ENCODE measurements around the gene CCDC33.

The CCDC33 gene

DNA sequence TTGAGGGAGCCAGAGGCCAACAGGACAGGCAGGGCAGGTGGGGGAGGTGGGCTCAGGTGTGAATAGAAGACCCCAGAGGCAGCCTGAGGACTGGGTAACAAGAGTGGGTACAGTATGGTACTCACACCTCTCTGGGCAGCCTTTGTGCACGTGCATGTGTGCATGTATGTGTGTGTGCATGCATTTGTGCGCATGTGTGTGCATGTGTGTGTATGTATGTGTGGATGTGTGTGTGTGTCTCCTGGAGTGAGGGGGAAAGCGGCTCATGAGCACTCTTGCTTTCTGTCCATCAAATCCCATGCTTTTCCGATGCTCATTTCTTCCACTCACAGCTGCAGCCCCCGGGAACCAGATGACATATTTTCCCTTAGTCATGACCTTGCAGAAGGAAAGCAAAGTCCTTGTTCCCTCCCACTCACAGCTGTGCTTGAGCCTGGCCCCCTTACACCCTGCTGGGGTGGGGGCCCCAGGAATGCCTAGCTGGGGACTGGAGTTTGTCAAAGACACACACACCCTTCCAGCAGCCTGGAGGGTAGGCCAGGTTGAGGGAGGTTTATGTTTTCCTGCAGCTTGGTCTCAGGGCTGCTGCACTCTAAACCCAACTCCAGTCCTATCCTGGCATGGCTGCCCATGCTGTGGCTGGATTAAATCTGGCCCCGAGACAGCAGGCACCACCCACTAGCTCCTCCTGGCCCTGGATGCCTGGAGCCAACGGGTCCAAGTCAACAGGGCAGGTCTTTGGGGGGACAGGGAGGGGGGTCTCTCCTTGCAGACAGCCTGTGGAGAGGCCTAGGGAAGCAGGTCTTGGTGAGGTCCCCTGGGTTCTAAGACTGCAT lies 22.5 kb downstream of the CCDC33 start:
- DNase-seq (ENCODE audit: low read depth, low spot score): no peak

DNA sequence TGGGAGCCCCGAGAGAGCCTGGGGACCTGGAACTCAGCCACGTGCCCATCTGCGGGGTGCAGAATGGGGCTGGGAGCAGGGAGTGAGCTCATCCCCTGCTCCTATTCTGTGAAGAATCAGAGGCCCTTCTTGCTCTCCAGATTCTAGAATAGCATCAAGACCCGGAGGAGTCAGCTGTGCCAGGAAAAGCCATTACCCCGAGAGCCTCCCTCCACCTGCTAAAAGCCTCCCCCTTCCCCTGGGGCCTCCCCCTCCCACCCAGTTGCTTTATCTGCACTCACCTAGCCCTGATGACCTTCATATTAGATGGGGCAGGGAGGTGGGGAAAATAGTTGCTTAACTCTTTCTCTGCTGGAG lies 23.1 kb downstream of the CCDC33 start:
- DNase-seq (ENCODE audit: low read depth, low spot score): no peak

DNA sequence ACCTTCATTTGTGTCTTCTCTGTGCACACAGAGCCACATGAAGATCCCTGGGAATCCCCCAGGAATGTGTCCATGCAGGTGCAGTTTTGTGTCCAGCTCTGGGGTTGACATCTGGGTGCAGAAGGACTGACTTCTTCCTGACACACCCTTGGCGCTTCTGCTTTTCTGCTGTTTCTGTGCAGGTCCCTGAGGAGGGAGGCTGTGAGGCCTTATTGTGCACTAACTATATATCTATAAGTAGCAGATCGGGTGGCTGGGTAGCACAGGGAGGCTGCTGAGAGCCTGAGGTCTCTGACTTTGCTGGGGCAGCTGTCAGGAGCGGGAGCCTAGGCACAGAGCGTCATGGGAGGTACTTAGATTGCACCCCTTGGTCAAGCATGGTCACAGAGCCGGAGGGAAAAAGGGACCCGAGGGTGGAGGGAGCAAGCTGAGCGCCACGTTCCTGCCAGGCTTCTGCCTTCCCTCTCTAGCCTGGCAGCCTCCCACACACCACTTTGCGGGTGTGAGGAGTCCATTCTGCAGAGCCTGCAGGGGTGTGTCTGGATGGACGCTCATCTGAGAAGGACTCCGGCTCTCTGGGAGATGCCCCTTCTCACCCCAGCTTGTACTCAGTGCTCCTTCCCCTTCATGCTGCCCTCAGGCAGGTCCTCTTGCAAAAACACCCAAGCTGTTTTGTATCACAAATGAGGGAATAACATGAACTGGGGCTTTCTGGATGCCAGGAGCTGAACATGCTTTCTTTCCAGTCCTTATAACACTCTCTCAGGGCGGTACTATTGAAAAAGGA lies 23.9 kb downstream of the CCDC33 start:
- DNase-seq (ENCODE audit: low read depth, low spot score): no peak

DNA sequence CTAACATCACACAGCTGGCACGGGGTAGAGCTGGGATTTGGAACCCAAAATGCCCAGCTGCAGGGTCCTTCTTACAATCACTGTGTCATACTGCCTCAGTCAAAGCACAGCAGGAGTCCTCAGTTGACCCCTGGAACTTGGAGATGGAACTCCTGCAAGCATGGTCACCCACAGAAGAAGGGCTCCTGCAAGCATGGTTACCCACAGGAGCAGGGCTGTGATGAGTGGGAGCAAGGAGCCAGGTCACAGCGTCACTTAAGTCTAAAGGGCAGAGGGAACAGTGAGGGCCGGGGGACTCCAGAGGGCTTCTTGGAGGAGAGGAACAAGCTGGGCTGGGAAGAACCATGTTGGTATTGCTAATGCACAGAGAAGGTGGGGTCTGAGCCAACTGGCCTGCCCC lies 24.9 kb downstream of the CCDC33 start:
- no peak for DNase-seq (ENCODE audit: low read depth, low spot score)

DNA sequence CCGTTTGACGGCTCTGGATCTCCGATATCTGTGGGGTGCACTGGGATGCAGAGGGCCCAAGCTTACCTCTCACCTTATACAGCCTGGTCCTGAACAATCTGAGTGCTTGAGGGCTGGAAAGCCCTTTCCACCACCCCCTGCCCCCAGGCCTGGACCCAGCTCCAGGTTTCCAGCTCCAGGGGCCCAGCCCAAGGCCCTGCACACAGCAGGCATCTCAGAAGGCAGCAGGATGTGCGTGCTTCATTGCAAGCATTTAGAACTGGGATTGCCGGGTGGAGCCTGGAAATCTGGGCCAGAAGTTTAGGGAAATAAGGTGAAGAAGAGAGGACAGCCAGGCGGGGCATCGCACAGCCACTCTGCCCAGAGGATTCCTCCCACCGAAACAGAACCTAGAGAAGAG lies 25.6 kb downstream of the CCDC33 start:
- DNase-seq (ENCODE audit: low read depth, low spot score): no peak

DNA sequence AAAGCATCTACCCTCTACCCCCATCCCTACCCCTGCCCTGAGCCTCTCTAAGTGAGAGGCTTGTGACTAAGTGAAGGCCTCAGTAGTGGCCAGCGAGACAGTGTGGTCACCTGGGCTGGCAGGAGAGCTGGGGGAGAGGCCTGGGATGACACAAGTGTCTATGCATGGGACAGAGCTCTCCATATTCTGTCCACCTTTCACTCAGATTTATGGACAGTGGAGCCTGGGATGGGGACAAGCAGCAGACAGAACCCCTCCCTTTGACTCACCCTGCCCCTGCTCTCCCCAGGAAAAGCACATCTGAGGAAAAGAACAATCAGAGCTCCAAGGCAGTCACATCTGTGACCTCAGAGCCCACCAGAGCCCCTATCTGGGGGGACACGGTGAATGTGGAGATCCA lies 26.0 kb downstream of the CCDC33 start:
- DNase-seq (ENCODE audit: low read depth, low spot score): no peak

DNA sequence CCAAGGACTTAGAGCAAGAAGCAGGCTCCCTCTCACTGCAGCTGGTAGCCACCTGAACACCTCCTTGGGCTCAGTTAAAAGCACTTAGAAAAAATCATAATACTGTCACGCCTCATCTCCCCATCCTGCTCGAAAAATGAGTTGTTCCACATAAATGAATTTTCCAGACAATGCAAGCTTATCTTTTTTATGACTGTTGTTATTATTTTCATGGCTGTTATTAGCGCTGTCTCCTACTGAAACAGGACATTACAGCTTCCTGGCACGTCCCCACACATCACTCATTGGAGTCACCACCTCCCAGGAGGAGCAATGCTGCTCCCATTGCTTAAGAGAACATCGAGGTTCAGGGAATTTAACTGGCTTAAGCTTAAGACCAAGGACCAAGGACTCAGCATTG lies 26.5 kb downstream of the CCDC33 start:
- DNase-seq (ENCODE audit: low read depth, low spot score): no peak

DNA sequence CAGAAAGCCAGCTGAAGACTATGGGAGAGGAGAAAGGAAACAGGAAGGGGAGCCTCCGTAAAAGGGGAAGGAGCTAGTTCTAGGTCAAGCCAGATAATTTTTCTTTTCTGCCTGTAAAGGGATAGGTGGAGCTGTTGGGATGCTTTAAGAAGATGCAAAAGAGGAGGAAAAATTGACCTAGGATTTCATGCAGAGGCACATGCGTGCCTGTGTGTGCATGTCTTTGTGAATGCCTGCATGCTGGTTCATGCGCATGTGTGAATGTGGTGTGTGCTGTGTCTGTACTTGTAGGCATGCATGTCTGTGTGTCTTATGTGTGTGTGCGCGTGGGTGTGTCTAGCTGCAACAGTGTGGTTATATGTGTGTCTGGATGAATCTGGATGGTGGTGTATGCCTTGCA lies 27.3 kb downstream of the CCDC33 start:
- DNase-seq (ENCODE audit: low read depth, low spot score): no peak

DNA sequence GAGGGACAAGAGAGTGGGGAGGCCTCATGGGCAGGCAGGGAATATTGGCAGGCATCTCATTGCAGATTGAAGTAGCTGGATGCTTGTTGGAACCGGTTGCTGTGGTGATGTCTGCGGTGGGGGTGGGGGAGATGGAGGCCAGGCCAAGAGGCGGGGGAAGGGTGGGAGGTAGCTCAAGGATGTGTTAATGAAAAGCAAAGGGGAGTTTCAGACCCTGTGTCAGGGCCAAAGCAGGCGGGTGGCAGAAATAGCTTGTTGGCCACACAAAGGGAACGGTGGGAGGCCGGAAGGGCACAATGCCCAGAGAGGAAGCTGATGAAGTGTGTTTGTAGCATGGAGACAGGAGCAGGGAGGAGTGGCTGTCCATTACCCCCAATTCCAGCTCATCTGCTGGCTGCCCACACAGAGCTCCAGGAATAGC lies 28.0 kb downstream of the CCDC33 start:
- DNase-seq (ENCODE audit: low read depth, low spot score): no peak

DNA sequence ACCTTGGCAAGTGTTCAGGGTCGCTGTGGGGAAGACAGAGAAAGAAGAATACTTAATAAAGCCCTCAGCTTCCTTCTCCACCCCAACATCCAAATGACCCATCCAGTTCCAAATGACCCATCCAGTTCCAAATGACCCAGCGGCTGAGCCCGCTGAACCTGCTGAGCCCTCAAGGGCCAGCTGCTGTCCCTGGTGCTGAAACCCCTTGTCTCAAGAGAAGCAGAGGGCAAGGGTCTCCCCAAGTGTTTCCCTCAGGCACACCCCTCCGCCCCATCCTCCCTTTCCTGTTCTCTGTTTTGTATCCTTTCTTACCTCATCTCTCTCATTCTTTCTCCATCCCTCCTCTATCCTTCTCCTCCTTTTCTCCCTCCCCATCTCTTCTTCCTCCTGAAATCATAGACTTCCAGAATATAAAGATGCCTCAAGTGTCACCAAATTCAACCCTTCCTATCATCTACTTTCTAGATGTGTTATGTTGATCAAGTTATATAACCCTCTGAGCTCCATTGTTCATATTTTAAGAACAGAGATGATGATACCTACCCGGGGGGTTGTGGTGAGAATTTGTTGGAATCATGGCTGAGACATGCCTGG lies 29.0 kb downstream of the CCDC33 start:
- DNase-seq (ENCODE audit: low read depth, low spot score): no peak

DNA sequence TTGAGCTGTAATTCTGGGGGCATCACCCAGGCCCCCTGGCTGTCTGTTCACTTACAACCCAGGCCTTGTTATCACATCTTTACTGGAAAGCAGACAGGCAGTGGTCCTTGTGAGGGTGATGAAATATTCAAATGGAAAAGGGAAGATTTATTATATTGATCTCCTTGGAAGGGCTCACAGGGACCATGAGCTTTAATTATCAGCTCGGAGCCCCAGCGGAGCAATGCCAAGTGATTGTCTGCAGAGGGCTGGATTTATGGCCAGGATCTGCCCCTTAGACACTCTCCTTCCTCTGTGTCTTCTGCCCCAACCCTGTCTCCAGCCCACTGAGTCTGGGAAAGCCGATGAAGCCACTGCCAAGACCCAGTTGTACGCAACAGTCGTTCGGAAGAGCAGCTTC lies 31.9 kb downstream of the CCDC33 start:
- DNase-seq (ENCODE audit: low read depth, low spot score): no peak

DNA sequence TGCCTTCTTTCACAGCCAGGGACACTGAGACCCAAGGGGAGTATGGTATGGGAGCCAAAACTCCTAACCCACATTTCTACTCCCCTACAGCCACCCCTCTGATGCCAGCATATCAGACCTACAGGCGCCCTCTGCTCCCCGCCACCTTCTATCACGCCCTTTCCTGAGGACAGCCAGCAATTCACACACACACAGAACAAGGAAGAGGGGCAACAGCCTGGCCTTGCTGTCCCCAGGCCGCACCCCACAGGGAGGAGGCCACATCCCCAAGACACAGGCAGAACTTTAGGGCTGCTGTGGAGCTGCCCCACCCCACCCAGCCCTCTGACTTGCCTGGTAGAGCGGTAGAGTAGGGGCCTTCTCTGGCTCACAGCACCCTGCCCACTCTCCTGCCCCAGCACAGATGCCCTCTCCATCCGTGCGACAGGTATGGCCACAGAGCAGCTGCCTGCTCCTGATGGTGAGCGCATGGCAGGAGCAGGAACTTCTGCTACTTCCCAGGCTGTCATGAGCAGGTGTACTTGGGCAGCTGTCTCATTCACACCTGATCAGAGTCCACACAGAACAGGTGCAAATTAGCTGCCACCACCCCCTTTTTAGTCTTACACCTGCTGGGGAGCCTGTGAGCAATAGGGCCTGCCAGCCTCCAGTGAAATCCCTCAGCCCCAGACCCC lies 33.4 kb downstream of the CCDC33 start:
- DNase-seq (ENCODE audit: low read depth, low spot score): no peak

DNA sequence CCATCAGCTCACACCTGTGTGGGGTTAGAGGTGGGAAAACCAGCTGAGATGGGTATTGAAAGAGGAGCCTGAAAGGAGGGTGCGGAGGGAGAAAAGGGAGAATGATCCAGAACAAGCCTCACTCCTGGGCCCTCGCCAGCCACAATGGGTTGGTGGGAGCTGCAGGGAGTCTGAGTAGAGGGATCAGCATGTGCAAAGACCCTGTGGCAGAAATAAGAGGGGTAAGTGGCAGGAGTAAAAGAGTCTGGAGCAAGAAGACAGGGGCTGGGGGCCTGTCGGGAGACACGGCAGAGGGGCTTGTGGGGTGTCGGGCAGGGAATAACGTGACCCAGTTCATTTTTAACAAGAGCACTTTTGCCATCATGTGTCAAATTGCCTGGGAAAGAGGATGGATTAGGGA lies 34.0 kb downstream of the CCDC33 start:
- DNase-seq (ENCODE audit: low read depth, low spot score): no peak

DNA sequence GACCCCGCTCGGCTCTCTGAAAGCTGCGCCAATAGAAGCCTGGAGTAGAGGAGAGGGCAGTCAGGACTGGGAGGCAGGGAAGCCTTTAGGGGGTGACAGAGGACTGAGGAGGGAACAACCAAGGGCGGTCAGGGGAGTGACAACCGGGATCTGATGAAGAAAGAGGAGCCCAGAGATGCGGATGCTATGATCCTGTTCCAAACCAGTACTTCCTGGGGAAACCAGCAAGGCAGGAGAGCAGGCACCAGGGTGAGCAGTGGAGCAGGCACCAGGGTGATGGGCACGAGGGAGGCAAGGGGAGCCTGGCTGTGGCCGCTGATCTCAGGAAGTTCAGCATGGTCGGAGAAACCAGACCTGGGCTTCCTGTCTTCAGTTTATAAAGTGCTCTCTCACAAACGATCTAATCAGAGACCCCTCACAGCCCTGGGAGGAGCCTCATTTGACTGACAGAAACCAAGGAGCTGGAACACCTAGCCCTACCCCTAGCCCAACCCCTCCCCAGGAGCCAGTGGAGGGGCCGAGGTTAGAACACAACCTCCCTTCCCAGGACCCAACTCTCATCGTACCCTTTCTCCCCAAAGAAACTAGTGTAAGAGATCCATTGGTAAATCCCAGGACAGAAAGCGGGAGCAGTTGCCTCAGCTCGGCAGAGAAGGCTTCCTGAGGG lies 34.9 kb downstream of the CCDC33 start:
- no peak for DNase-seq (ENCODE audit: low read depth, low spot score)

DNA sequence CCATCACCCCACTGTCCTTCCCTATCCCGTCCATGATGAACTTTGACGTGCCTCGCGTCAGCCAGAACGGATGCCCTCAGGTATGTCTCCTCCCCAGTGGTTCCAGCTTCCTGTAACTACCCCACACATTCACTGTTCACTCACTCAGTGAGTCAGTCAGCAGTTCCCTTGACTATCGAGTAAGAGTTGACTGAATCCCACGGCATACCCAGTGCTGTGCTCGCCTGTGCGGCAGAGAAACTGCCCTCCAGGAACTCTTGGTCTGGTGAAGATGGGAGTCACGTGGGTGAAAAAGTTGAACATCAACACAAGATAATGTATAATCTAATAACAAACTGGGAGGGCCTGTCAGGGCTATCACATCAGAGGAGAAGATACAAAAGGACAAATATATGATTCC lies 36.7 kb downstream of the CCDC33 start:
- DNase-seq (ENCODE audit: low read depth, low spot score): no peak

DNA sequence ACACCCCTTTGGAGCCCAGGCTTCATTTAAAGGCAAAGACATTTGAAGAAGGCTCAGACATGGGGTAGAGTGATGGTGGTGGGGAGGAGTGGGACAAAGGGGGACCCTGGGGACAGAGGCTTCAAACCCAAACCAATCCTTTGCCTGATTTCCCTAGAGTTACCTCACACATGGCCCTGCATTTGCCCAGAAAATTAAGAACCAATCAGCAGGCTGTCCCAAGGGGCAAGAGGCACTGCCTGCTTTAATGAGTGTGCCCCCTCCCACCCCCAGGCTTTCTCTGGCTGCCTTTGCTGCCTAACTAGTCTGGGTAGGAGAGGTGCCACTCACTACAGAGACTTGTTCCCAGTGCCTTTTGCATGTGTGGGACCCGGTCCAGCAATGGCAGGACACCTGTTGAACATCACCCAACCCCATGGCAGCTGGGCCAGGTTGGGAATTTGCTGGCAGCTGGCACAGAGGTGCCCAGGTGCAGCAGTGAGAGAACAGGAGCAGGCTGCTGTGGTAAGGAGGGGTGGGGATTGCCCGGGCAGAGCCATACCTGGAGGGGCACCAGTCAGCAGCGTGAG lies 38.4 kb downstream of the CCDC33 start:
- no peak for DNase-seq (ENCODE audit: low read depth, low spot score)

DNA sequence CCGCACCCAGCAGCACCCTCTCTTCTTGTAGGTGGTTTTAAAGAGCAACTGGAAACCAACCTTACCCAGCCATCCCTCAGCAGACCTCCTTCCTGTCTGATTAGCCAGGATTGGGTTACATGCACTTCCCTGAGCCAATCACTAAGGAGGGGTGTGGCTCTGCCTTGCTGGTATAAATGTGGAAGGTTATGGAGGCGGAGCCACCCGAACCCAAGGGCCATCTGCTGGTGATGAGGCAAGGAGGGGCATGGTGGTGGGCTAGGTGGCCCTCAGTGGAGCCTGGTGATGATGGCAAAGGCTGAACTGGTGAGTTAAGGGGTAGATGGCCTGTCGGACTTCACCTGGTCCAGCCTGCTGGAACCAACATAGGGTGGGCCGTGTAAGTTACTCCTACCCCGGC lies 39.8 kb downstream of the CCDC33 start:
- DNase-seq (ENCODE audit: low read depth, low spot score): no peak

DNA sequence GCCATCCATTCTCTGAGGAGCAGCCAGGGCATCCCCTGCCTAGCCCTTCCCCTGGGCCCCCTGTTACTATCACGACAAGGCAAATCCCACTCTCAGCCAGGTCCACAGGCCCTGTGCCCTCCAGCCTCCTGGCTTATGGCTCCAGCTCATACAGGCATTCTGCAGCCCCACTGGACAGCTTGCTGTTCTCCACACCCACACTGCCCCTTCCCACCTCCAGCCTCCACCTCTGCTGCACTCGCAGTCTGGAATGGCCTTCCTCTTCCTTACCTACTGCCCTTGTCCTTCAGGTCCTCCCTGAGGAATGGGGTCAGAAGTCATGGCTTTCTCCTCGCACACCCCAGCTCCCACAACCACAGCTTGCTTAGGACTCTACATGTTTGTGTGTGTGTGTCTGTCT lies 40.4 kb downstream of the CCDC33 start:
- no peak for DNase-seq (ENCODE audit: low read depth, low spot score)

DNA sequence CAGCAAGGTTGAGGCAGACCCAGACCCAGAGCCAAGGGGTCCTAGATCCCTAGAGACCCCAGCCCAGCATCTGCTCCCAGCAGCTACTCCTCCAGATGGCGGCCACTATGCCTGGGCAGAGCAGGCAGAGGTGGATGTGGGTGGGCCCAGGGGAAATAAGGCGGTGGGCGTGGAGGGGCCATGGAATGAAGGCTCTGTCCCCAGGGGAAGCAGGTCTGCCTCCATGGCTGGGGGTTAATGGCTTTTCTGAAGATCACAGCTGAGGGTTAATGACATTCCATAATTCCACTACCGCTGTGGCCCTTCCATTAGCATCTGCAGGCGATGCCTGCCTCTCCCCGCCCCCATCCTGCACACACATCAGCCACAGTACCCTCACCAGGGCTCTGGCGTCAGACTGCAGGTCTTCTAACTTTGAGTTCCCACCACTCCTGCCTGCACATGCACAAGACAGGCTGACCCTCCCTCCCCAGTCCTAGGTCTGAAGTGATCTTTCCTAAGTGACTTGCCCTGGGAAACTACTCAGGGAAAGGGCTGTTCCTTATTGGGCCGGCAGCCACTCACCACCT lies 41.2 kb downstream of the CCDC33 start:
- DNase-seq (ENCODE audit: low read depth, low spot score): no peak

DNA sequence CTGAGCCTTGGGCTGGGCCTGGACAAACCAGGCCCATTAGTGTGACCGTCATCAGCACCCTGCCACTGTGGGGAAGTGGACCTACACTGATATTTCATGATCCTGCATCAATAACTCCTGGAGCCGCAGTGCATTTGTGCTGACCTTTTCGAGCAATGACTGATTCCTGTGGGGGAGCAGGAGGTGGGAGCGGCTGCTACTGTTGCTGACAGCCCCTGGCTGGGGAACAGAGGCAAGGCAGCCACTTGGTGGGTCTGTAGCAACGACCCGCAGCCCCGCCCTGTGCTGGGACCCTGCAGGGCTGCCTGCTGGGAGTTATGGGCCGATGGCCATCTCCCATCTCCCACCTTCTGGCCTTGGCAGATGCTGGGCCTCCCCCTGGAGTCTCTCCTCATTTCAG lies 42.1 kb downstream of the CCDC33 start:
- DNase-seq (ENCODE audit: low read depth, low spot score): no peak
